Lower leg skin (tissue), 3 donors: ENCODE data around the gene RNF180.

Experiments used
- POLR2A ChIP-seq, 2 donors: fragments of 450-650 bp; IDR thresholded peaks; one replicate each; pipeline ENCODE4 v1.6.1; 2016 to 2017; ENCODE audit warnings: antibody characterized with exemption in 2 of 2, mild to moderate bottlenecking in 1 of 2, moderate library complexity in 1 of 2
- TF ChIP-seq, protein P1 (sequence below), 3 donors: fragments of 450-650 bp; IDR thresholded peaks; one replicate each; pipeline ENCODE4 v1.5.1; 2016; ENCODE audit warnings: antibody characterized with exemption in 3 of 3, mild to moderate bottlenecking in 3 of 3, moderate library complexity in 2 of 3

DNA sequence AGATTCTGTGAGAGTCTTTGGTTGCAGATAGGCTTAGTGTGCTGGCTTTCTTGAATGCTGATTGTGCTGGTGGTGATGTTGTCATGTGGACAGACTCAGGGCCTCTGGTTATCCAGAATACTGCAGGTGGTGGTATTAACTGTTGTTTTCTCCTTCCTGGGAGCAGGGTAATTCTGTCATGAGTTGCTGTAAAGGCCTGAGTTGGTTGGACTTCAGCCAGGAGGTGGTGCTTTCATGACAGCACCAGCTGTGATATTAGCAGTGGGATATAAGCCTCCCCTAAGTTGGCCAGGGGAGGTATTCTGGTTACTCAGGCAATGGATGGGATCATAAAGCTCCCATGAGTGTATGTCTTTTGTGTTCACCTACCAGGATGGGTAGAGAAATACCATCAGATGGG, 16.4 kb upstream of the RNF180 start:
- TF ChIP-seq, protein P1, sequence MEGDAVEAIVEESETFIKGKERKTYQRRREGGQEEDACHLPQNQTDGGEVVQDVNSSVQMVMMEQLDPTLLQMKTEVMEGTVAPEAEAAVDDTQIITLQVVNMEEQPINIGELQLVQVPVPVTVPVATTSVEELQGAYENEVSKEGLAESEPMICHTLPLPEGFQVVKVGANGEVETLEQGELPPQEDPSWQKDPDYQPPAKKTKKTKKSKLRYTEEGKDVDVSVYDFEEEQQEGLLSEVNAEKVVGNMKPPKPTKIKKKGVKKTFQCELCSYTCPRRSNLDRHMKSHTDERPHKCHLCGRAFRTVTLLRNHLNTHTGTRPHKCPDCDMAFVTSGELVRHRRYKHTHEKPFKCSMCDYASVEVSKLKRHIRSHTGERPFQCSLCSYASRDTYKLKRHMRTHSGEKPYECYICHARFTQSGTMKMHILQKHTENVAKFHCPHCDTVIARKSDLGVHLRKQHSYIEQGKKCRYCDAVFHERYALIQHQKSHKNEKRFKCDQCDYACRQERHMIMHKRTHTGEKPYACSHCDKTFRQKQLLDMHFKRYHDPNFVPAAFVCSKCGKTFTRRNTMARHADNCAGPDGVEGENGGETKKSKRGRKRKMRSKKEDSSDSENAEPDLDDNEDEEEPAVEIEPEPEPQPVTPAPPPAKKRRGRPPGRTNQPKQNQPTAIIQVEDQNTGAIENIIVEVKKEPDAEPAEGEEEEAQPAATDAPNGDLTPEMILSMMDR (IDR thresholded peaks at IDR 0.05): no peak
- no peak for TF ChIP-seq POLR2A (IDR thresholded peaks at IDR 0.05)
